Measurements from ENCODE around the gene FGD1. TPM values are rescaled to one million over a fixed set of nuclear protein-coding genes. Genes with fewer than 3 reads are reported as not detected.

FGD1 gene
- total RNA-seq, 1 experiment from 2014 or later, result 13.9 TPM

DNA sequence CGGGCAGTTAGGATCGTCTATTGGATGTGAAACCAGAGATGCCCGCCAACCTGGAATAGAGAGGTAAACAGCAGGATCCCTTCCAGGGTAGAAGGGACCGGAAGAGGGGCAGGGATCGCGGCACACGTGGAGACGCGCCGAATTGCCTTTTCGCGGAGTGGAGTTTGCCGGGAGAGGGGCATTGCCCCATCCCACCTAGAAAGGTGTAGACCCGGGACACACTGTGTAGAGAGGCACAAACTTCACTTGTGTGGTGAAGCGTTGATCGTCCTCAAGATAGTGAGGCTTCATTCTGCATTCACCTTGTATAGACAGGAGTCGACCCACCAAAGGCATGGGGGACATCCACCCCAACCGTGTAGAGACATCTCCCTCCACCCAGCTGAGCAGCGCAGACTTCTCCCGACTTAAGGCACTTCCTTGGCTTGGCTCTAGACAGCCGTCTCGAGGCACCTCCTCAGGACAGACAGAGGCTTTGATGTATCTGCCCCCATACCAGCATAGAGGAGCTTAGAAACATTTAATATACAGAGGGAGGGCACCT lies 34.4 kb upstream of the FGD1 start:
- Mint-ChIP-seq H3K4me1 (ENCODE audit: insufficient read depth, unreplicated experiment) (peaks cover 9% of the 10 kb centered on the region), H3K4me3 (ENCODE audit: unreplicated experiment) (peak overlapping the region; percentile 82), H3K27ac (ENCODE audit: low read depth, unreplicated experiment) (peak overlapping the region; percentile 91), H3K9me3 (ENCODE audit: unreplicated experiment) (no peaks in the 10 kb centered on the region), H3K36me3 (ENCODE audit: insufficient read depth, unreplicated experiment) (peaks cover 38% of the 10 kb centered on the region), H3K27me3 (ENCODE audit: insufficient read depth, unreplicated experiment) (no peaks in the 10 kb centered on the region)
- ChIA-PET CTCF (interaction anchor here (0.9 to 1.1 kb wide), 2 partner anchors 85 to 481 kb away, joined by 4 to 5 read pairs; no protein-coding TSS in a partner anchor), POLR2A (interaction anchor here (0.6 to 1.7 kb wide), 11 partner anchors 9 to 603 kb away, joined by 3 to 7 read pairs (median 4); partner anchors contain the start of genes PHF8 and TSR2)
- TSS peak; percentile 79 for BruUV-seq (replicated peaks)
- DNase-seq (ENCODE audit: unreplicated experiment), result no peak
- TF ChIP-seq, protein P1, sequence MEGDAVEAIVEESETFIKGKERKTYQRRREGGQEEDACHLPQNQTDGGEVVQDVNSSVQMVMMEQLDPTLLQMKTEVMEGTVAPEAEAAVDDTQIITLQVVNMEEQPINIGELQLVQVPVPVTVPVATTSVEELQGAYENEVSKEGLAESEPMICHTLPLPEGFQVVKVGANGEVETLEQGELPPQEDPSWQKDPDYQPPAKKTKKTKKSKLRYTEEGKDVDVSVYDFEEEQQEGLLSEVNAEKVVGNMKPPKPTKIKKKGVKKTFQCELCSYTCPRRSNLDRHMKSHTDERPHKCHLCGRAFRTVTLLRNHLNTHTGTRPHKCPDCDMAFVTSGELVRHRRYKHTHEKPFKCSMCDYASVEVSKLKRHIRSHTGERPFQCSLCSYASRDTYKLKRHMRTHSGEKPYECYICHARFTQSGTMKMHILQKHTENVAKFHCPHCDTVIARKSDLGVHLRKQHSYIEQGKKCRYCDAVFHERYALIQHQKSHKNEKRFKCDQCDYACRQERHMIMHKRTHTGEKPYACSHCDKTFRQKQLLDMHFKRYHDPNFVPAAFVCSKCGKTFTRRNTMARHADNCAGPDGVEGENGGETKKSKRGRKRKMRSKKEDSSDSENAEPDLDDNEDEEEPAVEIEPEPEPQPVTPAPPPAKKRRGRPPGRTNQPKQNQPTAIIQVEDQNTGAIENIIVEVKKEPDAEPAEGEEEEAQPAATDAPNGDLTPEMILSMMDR (IDR thresholded peaks at IDR 0.05; ENCODE audit: unreplicated experiment), result no peak
- intact Hi-C loops (cut with micrococcal nuclease), result no loop called here

DNA sequence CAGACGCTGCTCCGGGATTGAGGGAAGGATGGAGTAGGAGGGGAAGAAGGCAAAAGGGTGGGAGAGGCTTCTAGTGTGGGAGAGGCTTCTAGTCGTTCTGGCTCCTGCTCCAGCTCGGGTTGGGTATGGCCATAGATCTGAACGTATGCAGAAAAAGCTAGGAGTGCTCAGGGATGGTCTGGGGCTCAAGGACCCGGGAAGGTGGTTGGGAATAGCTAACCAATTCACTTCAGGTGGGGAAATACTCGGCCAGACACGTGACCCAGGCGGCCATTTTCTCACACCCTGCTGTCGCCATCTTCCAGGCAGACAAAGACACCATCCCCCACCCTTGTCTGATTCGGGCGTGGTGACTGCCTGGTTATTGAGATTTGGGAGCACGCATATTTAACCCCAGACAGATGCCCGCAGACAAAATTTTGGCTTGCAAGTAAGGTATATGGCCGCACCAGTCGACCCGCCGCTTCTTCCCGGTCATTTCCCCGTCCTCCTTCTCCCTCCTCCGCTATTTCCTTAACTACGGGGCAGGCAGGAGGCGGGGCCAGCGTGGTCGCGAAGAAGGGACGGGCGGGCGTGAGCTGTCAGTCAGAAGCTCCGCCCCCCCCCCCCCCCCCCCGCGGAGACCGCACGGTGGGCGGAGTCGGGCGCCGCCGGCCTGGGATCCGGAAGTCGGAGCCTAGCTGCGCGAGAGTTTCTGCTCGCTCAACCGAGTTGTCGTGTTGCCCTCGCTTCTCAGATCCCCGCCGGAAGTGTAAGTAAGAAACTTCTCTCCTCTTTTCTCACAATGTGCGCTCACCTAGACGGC lies 33.7 kb upstream of the FGD1 start, which contains the start of gene GNL3L:
GNL3L (plus strand) TSS at position 668 of the 805 bp plus-strand sequence. CDS start 2,348 bp downstream, outside the sequence.
- Mint-ChIP-seq H3K4me1 (ENCODE audit: insufficient read depth, unreplicated experiment) (peaks cover 9% of the 10 kb centered on the region), H3K36me3 (ENCODE audit: insufficient read depth, unreplicated experiment) (peaks cover 33% of the 10 kb centered on the region), H3K27ac (ENCODE audit: low read depth, unreplicated experiment) (peak within 1 kb of the TSS; percentile 91), H3K27me3 (ENCODE audit: insufficient read depth, unreplicated experiment) (no peaks in the 10 kb centered on the region), H3K4me3 (ENCODE audit: unreplicated experiment) (peak within 1 kb of the TSS; percentile 82), H3K9me3 (ENCODE audit: unreplicated experiment) (no peaks in the 10 kb centered on the region)
- POLR2A ChIA-PET, result interaction anchor here (0.6 to 1.7 kb wide), 14 partner anchors 8 to 603 kb away, joined by 3 to 7 read pairs (median 4); partner anchors contain the start of genes PHF8 and TSR2
- intact Hi-C loops (cut with micrococcal nuclease), result no loop called here
- TSS peak; percentile 93 for BruUV-seq (replicated peaks)
- CTCF ChIA-PET, result interaction anchor here (0.9 kb wide), 1 partner anchor 482 kb away, joined by 5 read pairs; no protein-coding TSS in a partner anchor
- TF ChIP-seq, protein P1 (IDR thresholded peaks at IDR 0.05; ENCODE audit: unreplicated experiment), result no peak
- DNase-seq (ENCODE audit: unreplicated experiment), result peak; percentile 78

DNA sequence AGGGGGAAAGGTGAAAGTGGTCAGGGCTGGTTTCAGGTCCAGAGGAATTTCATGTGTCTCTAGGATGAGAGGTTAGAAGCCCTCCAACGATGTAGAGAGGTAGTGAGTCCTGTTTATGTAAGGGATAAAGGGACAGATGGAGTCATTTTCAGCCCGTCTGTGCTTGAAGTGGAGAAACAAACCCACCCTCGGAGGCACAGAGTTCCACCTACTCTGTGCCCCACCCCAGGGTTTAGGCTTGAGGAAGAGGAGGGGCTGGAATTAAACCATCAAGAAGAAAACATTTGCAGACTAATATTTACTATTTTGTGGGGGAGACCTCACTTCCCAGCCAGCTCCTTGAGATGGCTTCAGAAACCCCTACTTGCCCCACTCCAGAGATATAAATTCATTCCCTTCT lies 33.1 kb upstream of the FGD1 start:
- Mint-ChIP-seq H3K27me3 (ENCODE audit: insufficient read depth, unreplicated experiment) (no peaks in the 10 kb centered on the region), H3K9me3 (ENCODE audit: unreplicated experiment) (no peaks in the 10 kb centered on the region), H3K27ac (ENCODE audit: low read depth, unreplicated experiment) (peak overlapping the region; percentile 91), H3K4me1 (ENCODE audit: insufficient read depth, unreplicated experiment) (peaks cover 9% of the 10 kb centered on the region), H3K4me3 (ENCODE audit: unreplicated experiment) (peak overlapping the region; percentile 82), H3K36me3 (ENCODE audit: insufficient read depth, unreplicated experiment) (peaks cover 27% of the 10 kb centered on the region)
- POLR2A ChIA-PET, result interaction anchor here (0.6 to 1.7 kb wide), 10 partner anchors 8 to 486 kb away, joined by 3 to 7 read pairs (median 4); partner anchors contain the start of genes PHF8 and TSR2
- BruUV-seq (replicated peaks), result no TSS peak
- intact Hi-C loops (cut with micrococcal nuclease), result no loop called here
- TF ChIP-seq, protein P1 (IDR thresholded peaks at IDR 0.05; ENCODE audit: unreplicated experiment), result no peak
- no peak for DNase-seq (ENCODE audit: unreplicated experiment)
- CTCF ChIA-PET, result no interaction called here

DNA sequence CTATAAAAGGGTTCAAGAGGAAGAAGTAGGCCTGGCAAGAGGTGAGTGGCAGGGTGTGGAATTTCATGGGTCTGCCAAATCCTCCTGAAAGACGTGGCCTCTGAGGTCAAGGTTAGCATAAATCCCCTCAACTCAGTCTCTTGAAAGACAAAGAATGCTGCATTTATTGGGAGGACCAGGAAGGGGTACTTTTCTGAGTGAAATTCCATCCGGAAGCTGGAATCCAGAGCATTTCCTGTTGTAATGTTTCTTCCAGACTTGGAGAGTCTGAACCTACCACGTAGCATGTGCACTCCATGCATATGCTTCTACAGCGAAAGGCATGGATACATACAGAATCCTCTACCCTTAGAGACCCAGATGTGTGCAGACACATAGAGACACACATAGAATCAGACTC lies 13.4 kb upstream of the FGD1 start:
- Mint-ChIP-seq H3K36me3 (ENCODE audit: insufficient read depth, unreplicated experiment) (peaks cover 6% of the 10 kb centered on the region), H3K4me1 (ENCODE audit: insufficient read depth, unreplicated experiment) (no peaks in the 10 kb centered on the region), H3K27me3 (ENCODE audit: insufficient read depth, unreplicated experiment) (peaks cover 25% of the 10 kb centered on the region), H3K27ac (ENCODE audit: low read depth, unreplicated experiment) (no peak overlapping the region), H3K9me3 (ENCODE audit: unreplicated experiment) (peaks cover 13% of the 10 kb centered on the region), H3K4me3 (ENCODE audit: unreplicated experiment) (no peak overlapping the region)
- intact Hi-C loops (cut with micrococcal nuclease), result no loop called here
- no peak for DNase-seq (ENCODE audit: unreplicated experiment)
- POLR2A ChIA-PET, result no interaction called here
- CTCF ChIA-PET, result no interaction called here
- TF ChIP-seq, protein P1 (IDR thresholded peaks at IDR 0.05; ENCODE audit: unreplicated experiment), result no peak
- BruUV-seq (replicated peaks), result no TSS peak
